ENCODE results near the gene THRAP3. TPM values are rescaled to one million over a fixed set of nuclear protein-coding genes. Genes with fewer than 3 reads are reported as not detected.
"Not testable (repeated sequence)": the region's sequence is repeated elsewhere in the genome, so short reads cannot be mapped to it uniquely, and the experiment has no call there.

THRAP3 gene
- total and polyA plus RNA-seq, 2 experiments from 2014 or later: 48.6 to 92.9 TPM

DNA sequence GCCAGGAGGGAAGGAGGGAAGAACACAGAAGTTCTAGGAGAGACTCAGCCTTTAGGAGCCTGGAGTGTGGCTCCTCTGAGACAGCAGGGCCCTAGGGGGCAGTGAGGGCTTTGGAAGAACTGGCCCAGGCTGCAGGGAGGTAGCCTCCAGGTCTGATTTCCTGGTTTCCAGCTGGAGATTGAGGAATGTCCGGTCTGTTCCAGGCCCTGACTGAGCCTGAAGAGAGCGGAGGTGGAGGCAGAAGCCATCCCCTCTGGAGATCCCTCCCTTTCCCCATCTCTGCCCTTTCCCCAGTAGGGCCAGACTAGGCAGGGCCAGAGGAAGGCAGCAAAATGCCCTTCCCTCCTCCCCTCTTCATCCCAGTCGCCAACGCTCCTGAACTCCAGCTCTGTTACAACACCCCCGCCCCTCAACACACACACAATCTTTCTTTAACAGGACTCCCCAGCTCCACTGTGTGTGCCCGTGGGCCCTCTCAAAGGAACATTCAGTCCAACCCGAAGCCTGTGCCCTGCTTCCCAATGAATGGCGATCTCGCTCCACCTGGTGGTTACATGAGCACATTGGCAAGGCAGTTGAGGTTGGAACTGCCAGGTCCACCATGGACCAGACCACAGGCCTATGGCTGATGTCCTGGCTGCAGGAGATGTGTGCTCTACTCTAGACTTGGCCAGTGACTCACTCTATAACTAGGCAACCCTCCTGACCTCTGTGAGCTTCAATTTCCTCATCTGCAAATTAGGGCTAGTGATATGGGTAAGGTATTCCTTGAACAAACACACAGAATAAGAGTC lies 36.2 kb upstream of the THRAP3 start:
- Histone ChIP-seq H3K27me3 (no peaks in the 10 kb centered on the region), H3K27ac (peak overlapping the region; percentile 88), H3K4me3 (no peak overlapping the region), H3K36me3 (no peaks in the 10 kb centered on the region), H3K4me1 (ENCODE audit: low read depth) (peaks cover 10% of the 10 kb centered on the region), H3K9me3 (ENCODE audit: low read depth) (no peaks in the 10 kb centered on the region)
- DNase-seq (ENCODE audit: low read depth in 1 of 2, low spot score in 1 of 2): peak; percentile 91 to 95
- TF ChIP-seq, protein P1, sequence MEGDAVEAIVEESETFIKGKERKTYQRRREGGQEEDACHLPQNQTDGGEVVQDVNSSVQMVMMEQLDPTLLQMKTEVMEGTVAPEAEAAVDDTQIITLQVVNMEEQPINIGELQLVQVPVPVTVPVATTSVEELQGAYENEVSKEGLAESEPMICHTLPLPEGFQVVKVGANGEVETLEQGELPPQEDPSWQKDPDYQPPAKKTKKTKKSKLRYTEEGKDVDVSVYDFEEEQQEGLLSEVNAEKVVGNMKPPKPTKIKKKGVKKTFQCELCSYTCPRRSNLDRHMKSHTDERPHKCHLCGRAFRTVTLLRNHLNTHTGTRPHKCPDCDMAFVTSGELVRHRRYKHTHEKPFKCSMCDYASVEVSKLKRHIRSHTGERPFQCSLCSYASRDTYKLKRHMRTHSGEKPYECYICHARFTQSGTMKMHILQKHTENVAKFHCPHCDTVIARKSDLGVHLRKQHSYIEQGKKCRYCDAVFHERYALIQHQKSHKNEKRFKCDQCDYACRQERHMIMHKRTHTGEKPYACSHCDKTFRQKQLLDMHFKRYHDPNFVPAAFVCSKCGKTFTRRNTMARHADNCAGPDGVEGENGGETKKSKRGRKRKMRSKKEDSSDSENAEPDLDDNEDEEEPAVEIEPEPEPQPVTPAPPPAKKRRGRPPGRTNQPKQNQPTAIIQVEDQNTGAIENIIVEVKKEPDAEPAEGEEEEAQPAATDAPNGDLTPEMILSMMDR (IDR thresholded peaks at IDR 0.05; ENCODE audit: low read depth, low read length): peak; percentile 87

DNA sequence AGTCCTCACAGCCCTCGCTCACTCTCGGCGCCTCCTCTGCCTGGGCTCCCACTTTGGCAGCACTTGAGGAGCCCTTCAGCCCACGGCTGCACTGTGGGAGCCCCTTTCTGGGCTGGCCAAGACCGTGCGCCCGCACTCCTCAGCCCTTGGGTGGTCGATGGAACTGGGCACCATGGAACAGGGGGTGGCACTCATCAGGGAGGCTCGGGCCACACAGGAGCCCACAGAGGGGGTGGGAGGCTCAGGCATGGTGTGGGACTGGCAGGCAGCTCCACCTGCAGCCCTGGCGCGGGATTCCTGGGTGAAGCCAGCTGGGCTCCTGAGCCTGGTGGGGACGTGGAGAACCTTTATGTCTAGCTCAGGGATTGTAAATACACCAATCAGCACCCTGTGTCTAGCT lies 27.4 kb upstream of the THRAP3 start:
- H3K27me3 ChIP-seq; H3K27ac ChIP-seq; H3K36me3 ChIP-seq; H3K9me3 ChIP-seq (ENCODE audit: low read depth); DNase-seq (ENCODE audit: low read depth in 1 of 2, low spot score in 1 of 2); H3K4me3 ChIP-seq; H3K4me1 ChIP-seq (ENCODE audit: low read depth): not testable (repeated sequence)

DNA sequence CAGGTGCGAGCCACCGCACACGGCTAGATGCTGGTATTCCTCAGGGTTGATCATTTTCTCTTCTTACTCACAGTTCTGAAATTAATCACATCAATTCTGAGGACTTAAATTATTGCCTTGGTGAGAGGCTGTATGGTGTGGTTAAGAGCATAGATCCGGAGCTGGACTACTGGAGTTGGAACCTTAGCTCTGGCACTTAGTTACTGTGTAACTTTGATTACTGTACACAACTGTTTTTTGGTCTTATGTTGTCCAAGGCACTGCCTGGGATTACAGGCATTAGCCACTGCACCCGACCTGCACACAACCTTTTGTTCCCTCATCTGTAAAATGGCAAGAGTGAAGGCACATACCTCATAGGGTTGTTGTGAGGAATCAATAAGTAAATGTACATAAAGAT lies 25.6 kb upstream of the THRAP3 start:
- Histone ChIP-seq H3K4me1 (ENCODE audit: low read depth) (peaks cover 5% of the 10 kb centered on the region), H3K4me3 (no peak overlapping the region), H3K27ac (no peak overlapping the region), H3K36me3 (no peaks in the 10 kb centered on the region), H3K9me3 (ENCODE audit: low read depth) (no peaks in the 10 kb centered on the region), H3K27me3 (no peaks in the 10 kb centered on the region)
- DNase-seq (ENCODE audit: low read depth in 1 of 2, low spot score in 1 of 2): no peak
- TF ChIP-seq, protein P1 (IDR thresholded peaks at IDR 0.05; ENCODE audit: low read depth, low read length): no peak

DNA sequence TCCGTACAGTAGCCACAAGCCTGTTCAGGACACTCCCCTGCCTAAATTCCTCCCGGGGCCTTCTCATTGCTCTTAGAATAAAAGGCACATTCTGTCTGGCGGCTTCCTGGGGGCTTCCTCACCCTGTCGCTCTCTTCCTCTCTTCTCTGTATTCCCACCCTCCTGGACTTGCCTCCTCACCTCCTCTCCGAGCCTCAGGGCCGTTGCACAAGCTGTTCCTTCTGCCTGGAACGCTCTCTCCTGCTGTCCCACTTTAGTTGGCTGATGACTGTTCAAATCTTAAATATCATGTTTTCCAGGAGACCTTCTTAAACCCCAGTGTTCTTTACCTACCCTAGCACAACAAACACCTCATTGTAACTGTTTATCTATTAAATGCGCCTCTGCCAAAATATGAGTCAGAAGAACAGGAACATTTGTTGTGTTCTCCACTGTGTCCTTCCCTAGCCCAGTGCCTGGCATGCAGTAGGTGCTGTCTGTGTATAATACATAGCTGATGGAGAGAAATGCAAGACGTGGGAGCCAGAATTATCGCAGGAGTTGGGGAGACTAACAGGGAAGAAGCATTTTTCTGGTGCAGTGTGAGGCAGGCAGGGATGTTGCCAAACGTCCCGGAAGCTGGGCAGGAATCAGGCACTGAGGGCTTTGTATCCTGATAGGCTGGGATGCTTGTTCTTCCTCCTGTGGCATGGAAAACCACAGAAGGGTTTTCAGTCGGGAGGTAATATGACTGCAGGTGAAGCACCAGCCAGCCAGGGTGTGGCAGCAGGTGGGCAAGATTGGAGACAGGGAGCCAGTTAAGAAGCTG lies 24.1 kb upstream of the THRAP3 start:
- peak in 1 of 2 donors; percentile 87 for DNase-seq (ENCODE audit: low read depth in 1 of 2, low spot score in 1 of 2)
- no peaks in the 10 kb centered on the region for H3K9me3 ChIP-seq (ENCODE audit: low read depth)
- no peak overlapping the region for H3K4me3 ChIP-seq
- peaks cover 13% of the 10 kb centered on the region for H3K4me1 ChIP-seq (ENCODE audit: low read depth)
- H3K27me3 ChIP-seq: no peaks in the 10 kb centered on the region
- TF ChIP-seq, protein P1 (IDR thresholded peaks at IDR 0.05; ENCODE audit: low read depth, low read length): no peak
- no peak overlapping the region for H3K27ac ChIP-seq
- H3K36me3 ChIP-seq: no peaks in the 10 kb centered on the region

DNA sequence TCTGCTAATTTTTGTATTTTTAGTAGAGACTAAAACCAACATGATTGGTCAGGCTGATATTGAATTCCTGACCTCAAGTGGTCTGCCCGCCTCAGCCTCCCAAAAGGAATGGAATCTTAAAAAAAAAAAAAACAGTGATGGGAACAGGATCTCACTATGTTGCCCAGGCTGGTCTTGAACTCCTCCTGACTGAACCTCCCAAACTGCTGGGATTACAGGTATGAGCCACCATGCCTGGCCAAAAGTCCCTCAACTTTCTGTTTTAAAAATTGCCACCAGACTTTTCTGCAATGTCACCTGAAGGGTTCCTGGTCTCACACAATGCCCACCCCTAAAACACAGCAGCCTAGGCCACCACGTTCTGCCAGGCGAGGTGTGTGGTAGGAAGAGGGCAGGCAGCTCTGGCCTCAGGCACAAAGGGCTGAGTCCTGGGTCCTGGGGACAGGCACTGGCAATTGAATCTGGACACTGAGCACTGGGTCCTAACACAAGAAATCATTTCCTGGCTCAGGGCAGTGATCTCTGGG lies 21.2 kb upstream of the THRAP3 start:
- DNase-seq (ENCODE audit: low read depth in 1 of 2, low spot score in 1 of 2): no peak
- peak overlapping the region; percentile 92 for H3K27ac ChIP-seq
- TF ChIP-seq, protein P1 (IDR thresholded peaks at IDR 0.05; ENCODE audit: low read depth, low read length): no peak
- no peaks in the 10 kb centered on the region for H3K27me3 ChIP-seq
- H3K9me3 ChIP-seq (ENCODE audit: low read depth): no peaks in the 10 kb centered on the region
- H3K36me3 ChIP-seq: no peaks in the 10 kb centered on the region
- peaks cover 13% of the 10 kb centered on the region for H3K4me1 ChIP-seq (ENCODE audit: low read depth)
- H3K4me3 ChIP-seq: no peak overlapping the region
